Thymus (tissue), 14 donors: ENCODE results near the gene OR5A2. TPM values are rescaled to one million over a fixed set of nuclear protein-coding genes. Genes with fewer than 3 reads are reported as not detected.
"Not testable (repeated sequence)": the region's sequence is repeated elsewhere in the genome, so short reads cannot be mapped to it uniquely, and the experiment has no call there.

Experiments used
- DNase-seq, 9 donors: peaks; one replicate each; pipeline ENCODE4 v3.0.0-alpha.2; 2013; ENCODE audit warnings: low spot score in 9 of 9, low read depth in 6 of 9, missing footprints in 1 of 9
- H3K27ac ChIP-seq, 2 donors: one replicate each; pipeline ENCODE4 v1.5.1; 2013; ENCODE audit warnings: control low read depth in 1 of 2, low read depth in 1 of 2, low read length in 1 of 2, mild to moderate bottlenecking in 1 of 2, moderate library complexity in 1 of 2
- H3K27me3 ChIP-seq, 2 donors: one replicate each; pipeline ENCODE4 v1.5.1; 2013; ENCODE audit warnings: low read length in 1 of 2; ENCODE audit not compliant: control insufficient read depth in 2 of 2, insufficient read depth in 1 of 2
- H3K36me3 ChIP-seq, 2 donors: one replicate each; pipeline ENCODE4 v1.5.1; 2013; ENCODE audit warnings: low read length in 1 of 2, mild to moderate bottlenecking in 1 of 2, moderate library complexity in 1 of 2; ENCODE audit not compliant: control insufficient read depth in 2 of 2, insufficient read depth in 2 of 2
- H3K4me1 ChIP-seq, 2 donors: one replicate each; pipeline ENCODE4 v1.5.1; 2013; ENCODE audit warnings: low read length in 2 of 2; ENCODE audit not compliant: control insufficient read depth in 2 of 2, insufficient read depth in 2 of 2
- H3K4me3 ChIP-seq, 2 donors: one replicate each; pipeline ENCODE4 v1.5.1; 2013; ENCODE audit warnings: low read length in 2 of 2, control low read depth in 1 of 2, mild to moderate bottlenecking in 1 of 2
- H3K9me3 ChIP-seq, 2 donors: one replicate each; pipeline ENCODE4 v1.5.1; 2013; ENCODE audit warnings: low read length in 1 of 2, mild to moderate bottlenecking in 1 of 2; ENCODE audit not compliant: control insufficient read depth in 2 of 2, insufficient read depth in 1 of 2
- WGBS: extraction: QIAGEN DNeasy Blood & Tissue Kit; methylation state at CpG from one replicate; pipeline ENCODE4 v1.1.7; 2013; 5-methylcytosine and 5-hydroxymethylcytosine counted together
- long read RNA-seq, 10 donors: transcript quantifications; one replicate each; lab custom pipeline, GENCODE V29; 2026
- polyA plus RNA-seq: library from polyadenylated mRNA; stranded (reverse); fragments of 200-250 nt; gene quantifications from one replicate; pipeline ENCODE4 v1.2.3, GENCODE V29; 2013
- total RNA-seq: library from RNA; stranded (reverse); fragments of 120-200 nt; gene quantifications from one replicate; pipeline ENCODE4 v1.2.4, GENCODE V29; 2013
- donor health status: healthy.

The OR5A2 gene
- total RNA-seq: not detected
- polyA plus RNA-seq: 0.02 TPM
- long read RNA-seq, donor 1: 0 reads
- long read RNA-seq, donor 2: 0 reads
- long read RNA-seq, donor 3: 0 reads
- long read RNA-seq, donor 4: 0 reads
- long read RNA-seq, donor 5: 0 reads
- long read RNA-seq, donor 6: 0 reads
- long read RNA-seq, donor 7: 0 reads
- long read RNA-seq, donor 8: 0 reads
- long read RNA-seq, donor 9: 0 reads
- long read RNA-seq, donor 10: 0 reads

- 94% methylated on average over 5 of the region's 5 CpGs for WGBS
- Histone ChIP-seq H3K27ac (no peak within 1 kb of the TSS), H3K27me3 (no peaks in the 10 kb centered on the region), H3K4me3 (no peak within 1 kb of the TSS), H3K36me3 (no peaks in the 10 kb centered on the region), H3K9me3 (no peaks in the 10 kb centered on the region), H3K4me1 (no peaks in the 10 kb centered on the region)
- no peak for DNase-seq
Observed at GRCh38 chr11:59426361-59427067, at the start of gene OR5A2. TSS of gene OR5A2 (minus strand) at chr11:59426413. CDS start at chr11:59422953, 3,460 bp downstream.

- Histone ChIP-seq H3K9me3 (no peaks in the 10 kb centered on the region), H3K27me3 (no peaks in the 10 kb centered on the region), H3K27ac (no peak overlapping the region), H3K36me3 (no peaks in the 10 kb centered on the region), H3K4me3 (no peak overlapping the region), H3K4me1 (no peaks in the 10 kb centered on the region)
- WGBS: 74% methylated on average over 9 of the region's 9 CpGs
- no peak for DNase-seq
Observed at GRCh38 chr11:59475176-59475575, 49.0 kb upstream of the OR5A2 start.

- Histone ChIP-seq H3K27ac (no peak within 1 kb of the TSS), H3K4me3 (no peak within 1 kb of the TSS), H3K9me3 (no peaks in the 10 kb centered on the region), H3K4me1 (no peaks in the 10 kb centered on the region), H3K27me3 (no peaks in the 10 kb centered on the region), H3K36me3 (no peaks in the 10 kb centered on the region)
- DNase-seq: no peak
Observed at GRCh38 chr11:59473015-59473414, 46.8 kb upstream of the OR5A2 start, which contains the start of gene OR4D10. TSS of gene OR4D10 (plus strand) at chr11:59473315. CDS start at chr11:59477430, 4,115 bp downstream.

GRCh38 chr11:59463190-59463641 lies 37.0 kb upstream of the OR5A2 start:
- H3K9me3 ChIP-seq: no peaks in the 10 kb centered on the region
- no peak overlapping the region for H3K27ac ChIP-seq
- H3K27me3 ChIP-seq: no peaks in the 10 kb centered on the region
- WGBS: 84% methylated on average over 5 of the region's 5 CpGs
- H3K36me3 ChIP-seq: no peaks in the 10 kb centered on the region
- no peak overlapping the region for H3K4me3 ChIP-seq
- no peaks in the 10 kb centered on the region for H3K4me1 ChIP-seq
- no peak for DNase-seq

DNA sequence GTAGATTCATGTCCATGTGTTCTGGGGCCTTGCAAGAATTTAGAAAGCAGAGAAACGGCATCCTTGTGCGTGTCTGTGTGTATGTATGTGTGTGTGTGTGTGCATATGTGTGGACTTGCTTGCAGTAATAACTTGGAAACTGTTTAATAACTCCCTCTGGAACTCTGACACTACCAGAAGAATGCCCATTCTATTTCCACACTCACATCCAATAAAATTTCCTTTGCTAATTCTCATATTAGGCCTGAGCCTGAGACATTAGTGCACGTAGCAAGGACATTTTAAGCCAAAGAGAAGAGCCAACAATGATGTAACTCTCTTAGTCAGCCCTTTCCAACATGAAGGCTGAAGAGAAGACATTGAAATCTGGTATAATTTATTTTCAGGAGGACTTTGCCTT lies 33.7 kb upstream of the OR5A2 start:
- Histone ChIP-seq H3K27me3 (no peaks in the 10 kb centered on the region), H3K36me3 (no peaks in the 10 kb centered on the region), H3K9me3 (no peaks in the 10 kb centered on the region), H3K4me1 (no peaks in the 10 kb centered on the region), H3K4me3 (no peak overlapping the region), H3K27ac (no peak overlapping the region)
- 81% methylated on average over 3 of the region's 3 CpGs for WGBS
- DNase-seq: no peak

- Histone ChIP-seq H3K27ac (no peak within 1 kb of the TSS), H3K9me3 (no peaks in the 10 kb centered on the region)
- WGBS: 96% methylated on average over 2 of the region's 2 CpGs
Observed at GRCh38 chr11:59456661-59457060, 30.4 kb upstream of the OR5A2 start, which contains the start of gene OR4D6. TSS of gene OR4D6 (plus strand) at chr11:59456961. CDS start at chr11:59456961, 0 bp downstream.

GRCh38 chr11:59448484-59448883 lies 22.3 kb upstream of the OR5A2 start:
- DNase-seq: no peak
- H3K36me3 ChIP-seq: no peaks in the 10 kb centered on the region
- H3K4me1 ChIP-seq: no peaks in the 10 kb centered on the region
- H3K4me3 ChIP-seq: no peak overlapping the region
- 95% methylated on average over 2 of the region's 2 CpGs for WGBS
- no peaks in the 10 kb centered on the region for H3K27me3 ChIP-seq
- H3K9me3 ChIP-seq: no peaks in the 10 kb centered on the region
- H3K27ac ChIP-seq: no peak overlapping the region

More at GRCh38 chr11:59456661-59457060, 30.4 kb upstream of the OR5A2 start, which contains the start of gene OR4D6:
- H3K4me3 ChIP-seq: no peak within 1 kb of the TSS
- H3K36me3 ChIP-seq: no peaks in the 10 kb centered on the region
- H3K27me3 ChIP-seq: no peaks in the 10 kb centered on the region
- no peak for DNase-seq
- H3K4me1 ChIP-seq: no peaks in the 10 kb centered on the region

DNA sequence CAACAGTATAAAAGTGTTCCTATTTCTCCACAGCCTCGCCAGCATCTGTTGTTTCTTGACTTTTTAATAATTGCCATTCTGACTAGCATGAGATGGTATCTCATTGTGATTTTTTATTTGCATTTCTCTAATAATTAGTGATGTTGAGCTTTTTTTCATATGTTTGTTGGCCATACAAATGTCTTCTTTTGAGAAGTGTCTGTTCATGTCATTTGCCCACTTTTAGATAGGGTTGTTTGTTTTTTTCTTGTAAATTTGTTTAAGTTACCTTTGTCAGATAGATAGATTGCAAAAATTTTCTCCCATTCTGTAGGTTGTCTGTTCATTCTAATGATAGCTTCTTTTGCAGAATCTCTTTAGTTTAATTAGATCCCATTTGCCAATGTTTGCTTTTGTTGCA lies 19.4 kb upstream of the OR5A2 start:
- not testable (repeated sequence) for H3K36me3 ChIP-seq, H3K9me3 ChIP-seq, H3K27ac ChIP-seq, H3K4me3 ChIP-seq, DNase-seq, H3K27me3 ChIP-seq, H3K4me1 ChIP-seq
- WGBS: 88% methylated on average over 1 of the region's 1 CpG

GRCh38 chr11:59437770-59438169 lies 11.6 kb upstream of the OR5A2 start:
- DNase-seq: no peak
- Histone ChIP-seq H3K36me3 (no peaks in the 10 kb centered on the region), H3K27me3 (no peaks in the 10 kb centered on the region), H3K4me1 (no peaks in the 10 kb centered on the region), H3K27ac (no peak overlapping the region), H3K4me3 (no peak overlapping the region), H3K9me3 (no peaks in the 10 kb centered on the region)
- 96% methylated on average over 7 of the region's 7 CpGs for WGBS
